Cardiac fibroblast (primary cell): ENCODE measurements around the gene MAP3K7CL.

Experiments
- DNase-seq, 2 donors: peaks; one replicate each; pipeline versions ENCODE4 v3.0.0 to v3.0.0-alpha.2; 2010; ENCODE audit warnings: low read depth in 2 of 2
- H3K4me3 ChIP-seq, 2 donors: replicated peaks in 1 of 2; 1 replicate in 1 of 2; 2 replicates in 1 of 2; pipeline ENCODE4 v1.5.1; 2011; ENCODE audit warnings: low read depth in 2 of 2, low read length in 2 of 2, mild to moderate bottlenecking in 2 of 2, moderate library complexity in 1 of 2
- TF ChIP-seq, protein P1 (sequence below): IDR thresholded peaks from one replicate; pipeline ENCODE4 v1.5.1; 2011; ENCODE audit warnings: low read depth, mild to moderate bottlenecking, low read length, inconsistent platforms

MAP3K7CL gene

GRCh38 chr21:29130270-29130969 is at the start of gene MAP3K7CL:
TSS of gene MAP3K7CL (plus strand) at chr21:29130644. CDS start at chr21:29133345, 2,701 bp downstream.
- TF ChIP-seq, protein P1, sequence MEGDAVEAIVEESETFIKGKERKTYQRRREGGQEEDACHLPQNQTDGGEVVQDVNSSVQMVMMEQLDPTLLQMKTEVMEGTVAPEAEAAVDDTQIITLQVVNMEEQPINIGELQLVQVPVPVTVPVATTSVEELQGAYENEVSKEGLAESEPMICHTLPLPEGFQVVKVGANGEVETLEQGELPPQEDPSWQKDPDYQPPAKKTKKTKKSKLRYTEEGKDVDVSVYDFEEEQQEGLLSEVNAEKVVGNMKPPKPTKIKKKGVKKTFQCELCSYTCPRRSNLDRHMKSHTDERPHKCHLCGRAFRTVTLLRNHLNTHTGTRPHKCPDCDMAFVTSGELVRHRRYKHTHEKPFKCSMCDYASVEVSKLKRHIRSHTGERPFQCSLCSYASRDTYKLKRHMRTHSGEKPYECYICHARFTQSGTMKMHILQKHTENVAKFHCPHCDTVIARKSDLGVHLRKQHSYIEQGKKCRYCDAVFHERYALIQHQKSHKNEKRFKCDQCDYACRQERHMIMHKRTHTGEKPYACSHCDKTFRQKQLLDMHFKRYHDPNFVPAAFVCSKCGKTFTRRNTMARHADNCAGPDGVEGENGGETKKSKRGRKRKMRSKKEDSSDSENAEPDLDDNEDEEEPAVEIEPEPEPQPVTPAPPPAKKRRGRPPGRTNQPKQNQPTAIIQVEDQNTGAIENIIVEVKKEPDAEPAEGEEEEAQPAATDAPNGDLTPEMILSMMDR = no peak
- peak within 1 kb of the TSS in 1 of 2 donors; percentile 29 for H3K4me3 ChIP-seq
- DNase-seq = peak; percentile 97 to 99

DNA sequence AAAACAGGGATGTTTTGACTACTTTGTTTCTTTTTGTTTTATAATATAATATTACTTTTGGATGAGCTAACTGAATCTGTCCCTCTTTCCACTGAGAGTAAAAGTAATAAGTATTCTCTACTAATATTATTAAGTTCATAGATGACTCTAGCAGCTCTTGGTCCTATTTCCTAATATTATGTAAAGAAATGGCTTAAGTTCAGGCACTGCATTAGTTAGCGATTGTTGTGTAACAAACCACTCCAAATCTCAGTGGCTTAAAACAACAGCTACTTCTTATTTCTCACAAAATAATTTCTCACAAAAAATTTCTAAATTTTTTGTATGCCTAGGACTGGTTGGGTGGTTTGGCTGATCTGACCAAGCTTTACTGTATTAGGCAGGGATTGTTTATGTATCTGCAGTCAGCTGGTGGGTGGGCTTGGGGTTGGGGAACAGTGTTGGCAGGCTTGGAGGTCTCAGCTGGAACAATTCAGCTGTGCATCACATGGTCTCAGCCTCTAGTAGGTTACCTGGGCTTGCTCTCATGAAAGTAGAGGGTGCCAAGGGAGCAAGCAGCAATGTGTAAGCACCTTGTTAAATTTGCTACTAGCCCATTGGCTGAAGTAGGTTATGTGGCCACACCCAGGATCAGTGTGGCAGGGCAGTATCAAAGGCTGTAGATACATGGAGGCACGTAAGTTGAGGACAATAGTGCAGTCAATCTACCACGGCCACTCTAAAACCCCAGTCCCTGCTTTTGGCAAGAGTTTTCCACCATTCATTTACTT is 48.2 kb upstream of the MAP3K7CL start:
- TF ChIP-seq, protein P1 = no peak
- DNase-seq = no peak
- H3K4me3 ChIP-seq = no peak overlapping the region

DNA sequence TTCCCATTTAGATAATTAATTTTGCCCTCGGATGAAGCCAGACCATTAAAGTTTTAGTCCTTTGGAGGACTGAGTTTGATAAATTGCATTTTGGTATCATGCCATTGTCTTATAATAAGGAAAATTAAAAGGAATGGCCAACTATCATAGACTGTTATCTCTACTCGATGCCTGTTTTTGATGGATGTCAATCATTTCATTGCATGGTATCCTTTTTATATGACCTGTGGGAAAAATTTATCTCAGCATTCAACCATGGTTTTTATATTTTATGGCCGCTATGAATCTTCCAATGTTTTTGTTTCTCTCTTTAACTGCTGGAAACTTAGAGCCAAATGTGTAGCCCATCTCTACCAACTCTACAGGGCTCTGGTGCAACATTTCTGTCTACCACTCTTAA is 47.1 kb upstream of the MAP3K7CL start:
- H3K4me3 ChIP-seq = no peak overlapping the region
- no peak for DNase-seq
- TF ChIP-seq, protein P1 = no peak

DNA sequence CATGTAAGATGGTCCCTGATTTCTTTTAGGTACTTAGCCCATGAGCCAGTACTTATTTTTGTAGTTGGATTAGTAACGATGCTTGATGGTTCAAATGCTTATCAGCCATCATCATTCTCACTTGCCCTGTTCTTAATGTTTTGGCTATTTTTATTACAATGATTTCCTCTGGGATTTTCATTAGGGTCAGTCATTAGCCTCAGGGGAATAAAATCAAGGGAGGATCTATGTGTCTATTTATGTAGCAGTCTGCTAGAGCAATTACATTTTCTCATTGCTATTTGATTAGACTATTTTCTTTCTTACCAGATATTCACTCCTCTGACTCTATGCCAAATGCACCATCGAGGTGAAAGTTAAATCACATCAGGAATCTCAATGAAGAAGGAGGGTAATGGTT is 46.1 kb upstream of the MAP3K7CL start:
- DNase-seq = no peak
- TF ChIP-seq, protein P1 = no peak

DNA sequence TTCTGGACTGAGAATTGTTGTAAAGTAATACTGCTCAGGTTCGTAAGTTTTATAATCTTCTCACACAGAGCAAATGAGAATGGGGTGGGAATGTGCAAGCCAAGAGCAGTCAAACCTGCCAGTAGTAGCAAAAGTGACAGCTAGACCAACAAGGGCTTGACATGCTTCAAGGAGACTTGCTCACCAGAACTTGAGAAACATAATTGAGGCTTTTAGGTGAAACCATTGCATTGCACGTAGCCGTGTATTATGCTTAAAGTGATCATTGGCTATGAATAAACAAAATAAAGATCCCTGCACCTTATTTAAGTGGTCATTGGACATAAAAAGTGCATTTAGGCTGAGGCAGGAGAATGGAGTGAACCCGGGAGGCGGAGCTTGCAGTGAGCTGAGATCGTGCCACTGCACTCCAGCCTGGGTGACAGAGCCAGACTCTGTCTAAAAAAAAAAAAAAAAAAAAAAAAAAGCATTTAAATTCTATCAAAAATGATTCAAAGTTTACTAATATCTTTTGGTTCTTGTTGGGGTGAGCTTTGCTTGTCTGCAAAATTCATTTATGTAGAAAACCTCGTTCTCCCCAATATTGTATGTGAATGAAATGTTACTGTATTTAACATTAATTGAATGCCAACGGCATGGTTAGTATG is 45.2 kb upstream of the MAP3K7CL start:
- no peak for DNase-seq
- TF ChIP-seq, protein P1 = no peak
- H3K4me3 ChIP-seq = no peak overlapping the region

More for the DNA sequence above, 46.1 kb upstream of the MAP3K7CL start:
- H3K4me3 ChIP-seq = no peak overlapping the region

DNA sequence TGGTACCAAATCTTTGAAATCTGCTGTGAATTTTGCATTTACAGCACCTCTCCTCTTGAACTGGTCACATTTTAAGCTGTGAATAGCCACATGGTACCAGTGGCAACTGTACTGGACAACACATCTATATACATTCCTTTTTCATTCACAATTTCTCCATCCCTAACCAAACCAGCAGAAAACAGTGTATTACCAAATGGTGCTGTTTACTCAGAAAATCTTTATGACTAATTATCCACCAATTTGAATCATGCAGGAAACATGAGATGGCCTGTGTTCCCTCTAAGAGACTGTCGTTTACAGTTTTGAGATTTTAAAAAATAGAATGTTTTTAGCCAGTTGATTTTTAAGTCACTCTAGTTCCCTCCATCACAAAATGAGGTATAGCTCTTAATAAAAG is 39.4 kb upstream of the MAP3K7CL start:
- no peak overlapping the region for H3K4me3 ChIP-seq
- peak; percentile 76 to 94 for DNase-seq
- TF ChIP-seq, protein P1 = no peak
